Kasumi-1 (cell line): Measurements from ENCODE around the gene ITPR3.
A peak's percentile ranks its signal among the peaks of the same experiment; 100 is the strongest.

Experiments used
- DNase-seq, 2 experiments: peaks; one replicate each; lab custom pipeline; 2025; lab: John Stamatoyannopoulos, UW

Gene ITPR3

DNA sequence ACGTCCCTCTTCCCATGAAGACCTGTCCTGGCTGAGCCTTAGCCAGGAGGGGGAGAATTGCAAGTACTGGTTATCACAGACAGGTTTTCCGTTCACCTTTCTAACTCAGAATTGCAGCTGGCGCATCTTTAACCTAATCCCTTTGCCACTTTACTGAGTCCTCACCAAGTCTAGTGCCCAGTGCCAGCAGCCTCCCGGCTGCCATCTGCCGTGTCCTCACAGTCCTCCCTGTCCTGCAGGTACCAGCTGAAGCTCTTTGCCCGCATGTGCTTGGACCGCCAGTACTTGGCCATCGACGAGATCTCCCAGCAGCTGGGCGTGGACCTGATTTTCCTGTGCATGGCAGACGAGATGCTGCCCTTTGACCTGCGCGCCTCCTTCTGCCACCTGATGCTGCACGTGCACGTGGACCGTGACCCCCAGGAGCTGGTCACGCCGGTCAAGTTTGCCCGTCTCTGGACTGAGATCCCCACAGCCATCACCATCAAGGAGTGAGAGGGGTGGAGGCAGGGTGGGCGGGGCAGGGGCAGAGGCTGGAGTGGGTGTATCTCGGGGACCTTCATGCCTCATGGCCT is 49.1 kb downstream of the ITPR3 start:
- DNase-seq: no peak

DNA sequence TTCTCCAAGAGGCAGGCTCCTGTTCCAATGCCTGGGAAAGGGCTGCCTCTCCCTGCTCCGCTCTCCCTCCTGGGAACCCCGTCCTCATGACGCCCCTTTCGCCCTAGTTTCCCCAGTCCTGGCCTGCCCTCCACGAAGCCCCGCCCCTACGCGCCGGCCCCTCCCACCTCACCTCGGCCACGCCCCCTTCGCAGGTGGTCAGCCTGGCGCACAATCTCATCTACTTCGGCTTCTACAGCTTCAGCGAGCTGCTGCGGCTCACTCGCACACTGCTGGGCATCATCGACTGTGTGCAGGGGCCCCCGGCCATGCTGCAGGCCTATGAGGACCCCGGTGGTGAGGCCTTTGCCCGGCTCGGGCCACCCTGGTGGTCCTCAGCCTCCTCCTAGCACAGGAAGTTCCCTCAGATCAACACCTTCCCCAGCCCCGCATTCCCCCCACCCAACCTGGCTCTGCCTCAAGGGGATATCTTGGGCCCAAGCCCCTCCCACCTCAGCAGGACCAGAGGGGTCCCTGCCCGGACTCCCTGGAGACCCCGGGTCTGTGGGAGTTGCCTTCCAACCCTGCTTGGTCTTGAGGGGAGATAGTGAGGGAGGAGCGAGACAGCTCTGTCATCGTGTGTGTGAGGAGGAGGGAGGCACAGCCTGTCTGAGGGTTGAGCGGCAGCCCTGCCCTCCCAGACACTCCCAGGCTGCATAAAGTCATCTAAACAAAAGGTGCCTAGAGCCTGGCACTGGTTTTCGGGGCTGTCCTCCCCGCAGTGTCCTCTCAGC is 50.0 kb downstream of the ITPR3 start:
- DNase-seq: no peak

DNA sequence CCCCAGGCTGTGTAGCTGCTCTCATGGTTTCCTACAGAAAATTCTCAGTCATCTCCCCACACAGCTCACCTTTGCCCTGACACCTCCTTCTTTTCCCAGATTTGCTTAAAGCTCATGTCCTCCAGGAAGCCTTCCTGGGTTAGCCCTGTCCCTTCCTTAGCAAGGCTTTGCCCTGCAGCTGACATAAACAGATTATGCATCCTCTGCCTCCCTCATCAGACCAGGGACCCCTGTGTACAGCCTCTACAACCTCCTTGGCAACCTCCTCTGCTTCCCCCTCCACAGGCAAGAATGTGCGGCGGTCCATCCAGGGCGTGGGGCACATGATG is 50.6 kb downstream of the ITPR3 start:
- DNase-seq: no peak

DNA sequence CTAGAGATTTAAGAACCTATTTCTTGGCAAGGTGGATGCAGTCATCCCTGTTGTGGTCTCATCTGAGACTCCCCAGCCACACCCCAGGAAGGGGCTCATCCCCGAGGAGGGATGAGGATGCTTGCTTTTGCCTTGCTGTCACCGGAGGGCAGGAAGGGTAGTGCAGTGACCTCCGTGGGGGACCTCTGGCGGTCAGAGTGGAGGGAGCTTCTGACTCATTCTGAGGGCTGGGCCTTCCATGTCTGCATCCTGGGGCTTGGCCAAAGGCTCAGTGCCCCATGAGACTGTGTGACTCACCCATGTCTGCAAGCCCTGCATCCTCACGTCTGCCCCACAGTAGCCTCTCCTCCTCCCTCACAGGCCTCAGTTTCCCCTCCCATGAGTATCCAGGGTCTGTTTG is 51.7 kb downstream of the ITPR3 start:
- peak in 1 of 2 experiments; percentile 19 for DNase-seq

DNA sequence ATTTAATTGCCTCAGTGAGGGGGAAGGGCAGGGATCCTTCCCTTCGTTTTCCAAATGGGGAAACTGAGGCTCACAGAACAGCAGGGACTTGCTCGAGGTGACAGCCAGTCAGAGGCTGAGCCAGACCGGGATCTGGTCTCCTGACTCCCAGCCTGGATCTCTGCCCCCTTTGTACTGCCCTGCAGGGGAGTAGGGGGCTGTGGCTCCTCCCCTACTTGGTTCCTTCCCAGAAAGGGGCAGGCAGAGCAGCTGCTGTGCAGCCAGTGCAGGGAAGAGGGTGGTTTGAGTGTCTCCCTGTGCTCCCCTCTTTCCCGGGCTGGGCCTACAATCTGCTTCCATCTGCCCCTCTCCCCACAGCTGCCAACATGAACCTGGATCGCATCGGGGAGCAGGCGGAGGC is 52.7 kb downstream of the ITPR3 start:
- no peak for DNase-seq

DNA sequence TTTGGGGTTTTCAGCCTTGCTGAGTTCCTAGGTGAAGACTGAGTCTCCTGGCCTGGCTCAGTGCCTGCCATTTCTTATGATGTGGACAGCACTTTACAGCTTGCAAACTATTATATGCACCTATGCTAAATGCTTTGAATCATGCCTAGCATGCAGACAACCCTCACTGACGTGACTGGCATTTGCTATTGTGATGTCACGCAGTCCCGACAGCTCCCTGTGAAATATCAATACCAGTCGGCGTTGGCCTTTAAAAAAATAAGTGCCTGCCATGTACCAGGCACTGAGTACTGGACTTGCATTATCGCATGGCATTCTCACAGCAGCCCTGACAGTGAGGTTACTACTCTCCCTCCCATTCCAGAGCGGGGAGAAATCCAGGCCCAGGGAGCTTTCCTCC is 54.8 kb downstream of the ITPR3 start:
- DNase-seq: no peak

DNA sequence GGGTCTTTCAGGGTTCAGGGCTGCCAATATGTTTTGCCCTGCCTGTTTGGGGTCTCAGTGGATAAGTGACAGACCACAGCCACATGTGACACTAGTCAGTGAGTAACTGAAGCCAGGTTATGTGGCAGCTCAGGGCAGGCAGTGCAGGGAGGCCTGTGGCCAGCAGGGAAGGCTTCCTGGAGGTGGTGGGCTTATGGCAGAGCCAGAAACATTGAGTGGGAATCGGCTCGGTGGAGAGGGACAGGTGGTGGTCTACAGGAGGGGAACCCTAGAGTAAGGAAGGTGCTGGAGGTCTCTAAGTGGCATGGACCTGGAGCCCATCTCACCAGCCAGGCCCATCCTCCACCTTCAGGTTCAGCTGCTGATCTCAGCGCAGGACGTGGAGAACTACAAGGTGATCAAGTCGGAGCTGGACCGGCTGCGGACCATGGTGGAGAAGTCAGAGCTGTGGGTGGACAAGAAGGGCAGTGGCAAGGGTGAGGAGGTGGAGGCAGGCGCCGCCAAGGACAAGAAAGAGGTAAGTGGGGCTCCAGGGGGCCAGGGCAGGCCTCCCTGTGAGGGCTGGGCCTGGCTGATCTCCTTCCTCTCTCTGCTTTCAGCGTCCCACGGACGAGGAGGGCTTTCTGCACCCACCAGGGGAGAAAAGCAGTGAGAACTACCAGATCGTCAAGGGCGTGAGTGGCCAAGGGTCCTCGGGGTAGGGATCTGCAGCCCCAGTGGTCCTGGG is 55.5 kb downstream of the ITPR3 start:
- no peak for DNase-seq

DNA sequence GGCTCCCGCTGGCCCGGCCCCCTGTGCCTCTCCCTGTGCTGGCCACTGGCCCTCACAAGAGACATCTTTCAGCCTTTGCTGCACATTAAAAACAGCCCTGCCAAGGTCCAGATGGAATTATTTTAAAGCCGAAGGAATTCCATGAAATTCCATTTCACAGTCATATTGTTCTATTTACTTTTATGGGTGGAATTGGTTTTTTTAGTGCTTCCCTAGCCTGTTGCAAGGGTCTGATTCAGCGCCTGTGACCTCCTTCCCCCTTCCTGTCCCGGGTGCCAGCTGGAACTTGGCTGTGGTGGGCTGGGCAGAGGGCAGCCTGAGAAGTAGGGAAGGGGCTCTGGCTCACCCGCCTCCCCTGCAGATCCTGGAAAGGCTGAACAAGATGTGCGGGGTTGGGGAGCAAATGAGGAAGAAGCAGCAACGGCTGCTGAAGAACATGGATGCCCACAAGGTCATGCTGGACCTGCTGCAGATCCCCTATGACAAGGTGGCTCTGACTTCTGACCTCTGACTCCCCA is 56.1 kb downstream of the ITPR3 start:
- no peak for DNase-seq

DNA sequence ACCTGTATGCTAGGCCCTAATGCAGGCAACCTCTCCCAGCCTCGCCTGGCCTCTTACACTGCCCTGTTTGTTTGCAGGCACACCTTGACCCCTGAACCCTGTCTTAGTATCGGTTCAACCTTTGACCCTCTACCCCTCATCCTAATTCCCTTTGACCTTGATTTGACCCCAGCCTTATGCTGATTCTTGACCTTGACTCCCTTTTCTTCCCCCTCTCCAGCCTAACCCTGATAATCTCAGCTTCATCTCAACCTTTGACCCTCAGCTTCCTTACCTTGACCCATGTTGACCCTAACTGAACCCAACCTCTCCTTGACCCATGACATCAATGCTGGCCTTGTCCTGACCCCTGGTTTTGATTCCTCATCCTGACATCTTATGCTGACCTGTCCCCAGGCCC is 56.6 kb downstream of the ITPR3 start:
- DNase-seq: no peak

DNA sequence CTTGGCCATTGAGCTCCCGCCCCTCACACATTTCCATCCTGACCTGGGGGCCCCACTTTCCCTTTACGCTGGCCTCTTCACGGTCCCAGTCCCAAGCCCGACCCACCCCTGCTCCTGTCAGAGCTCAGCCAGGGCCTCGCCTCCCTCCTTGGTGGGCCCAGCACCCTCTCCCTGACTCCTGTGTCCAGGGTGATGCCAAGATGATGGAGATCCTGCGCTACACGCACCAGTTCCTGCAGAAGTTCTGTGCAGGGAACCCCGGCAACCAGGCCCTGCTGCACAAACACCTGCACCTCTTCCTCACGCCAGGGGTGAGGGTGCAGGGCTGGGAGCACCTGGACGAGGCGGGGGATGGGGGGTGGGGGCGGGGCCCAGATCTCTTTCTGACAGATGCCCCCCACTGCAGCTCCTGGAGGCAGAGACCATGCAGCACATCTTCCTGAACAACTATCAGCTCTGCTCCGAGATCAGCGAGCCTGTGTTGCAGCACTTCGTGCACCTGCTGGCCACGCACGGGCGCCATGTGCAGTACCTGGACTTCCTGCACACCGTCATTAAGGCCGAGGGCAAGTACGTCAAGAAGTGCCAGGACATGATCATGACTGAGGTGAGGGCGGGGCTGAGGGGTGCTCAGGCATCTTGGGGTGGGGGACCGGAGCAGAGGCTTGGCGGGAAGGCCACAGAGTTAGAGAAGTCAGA is 57.3 kb downstream of the ITPR3 start:
- no peak for DNase-seq

DNA sequence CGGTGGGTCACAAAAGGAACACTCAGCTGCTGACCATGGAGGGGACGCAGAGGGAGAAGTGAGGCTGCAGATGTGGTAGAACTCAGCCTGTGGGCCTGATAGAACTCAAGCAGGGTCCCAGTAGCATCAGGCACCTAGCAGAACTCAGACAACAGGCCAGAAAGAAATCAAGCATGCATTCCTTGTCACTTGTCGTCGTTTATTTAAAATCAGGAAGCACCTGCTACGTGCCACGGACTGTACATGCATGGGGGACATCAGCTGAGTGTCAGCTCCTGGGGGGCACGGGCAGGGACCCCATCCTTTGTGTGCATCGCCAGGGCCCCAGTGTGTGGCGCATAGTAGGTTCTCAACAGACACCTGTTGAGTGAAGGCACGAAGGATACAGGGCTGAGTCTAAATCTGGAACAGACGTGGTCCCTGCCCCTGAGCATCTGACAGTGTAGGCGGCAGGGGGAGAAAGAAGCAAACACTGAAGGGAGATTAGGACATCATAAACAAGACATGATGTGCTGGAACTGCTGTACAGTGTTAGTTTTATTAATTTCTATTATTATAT is 57.9 kb downstream of the ITPR3 start:
- DNase-seq: no peak

DNA sequence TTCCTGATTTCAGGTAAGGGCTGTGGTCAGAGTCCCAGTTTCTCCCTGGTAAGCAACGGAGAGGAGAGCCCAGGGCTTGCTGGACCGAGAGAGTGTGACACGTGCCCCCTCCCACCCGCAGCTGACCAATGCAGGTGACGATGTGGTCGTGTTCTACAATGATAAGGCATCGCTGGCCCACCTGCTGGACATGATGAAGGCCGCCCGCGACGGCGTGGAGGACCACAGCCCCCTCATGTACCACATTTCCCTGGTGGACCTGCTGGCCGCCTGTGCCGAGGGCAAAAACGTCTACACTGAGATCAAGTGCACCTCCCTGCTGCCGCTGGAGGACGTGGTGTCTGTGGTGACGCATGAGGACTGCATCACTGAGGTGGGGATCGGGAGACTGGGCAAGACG is 58.6 kb downstream of the ITPR3 start:
- DNase-seq: no peak

DNA sequence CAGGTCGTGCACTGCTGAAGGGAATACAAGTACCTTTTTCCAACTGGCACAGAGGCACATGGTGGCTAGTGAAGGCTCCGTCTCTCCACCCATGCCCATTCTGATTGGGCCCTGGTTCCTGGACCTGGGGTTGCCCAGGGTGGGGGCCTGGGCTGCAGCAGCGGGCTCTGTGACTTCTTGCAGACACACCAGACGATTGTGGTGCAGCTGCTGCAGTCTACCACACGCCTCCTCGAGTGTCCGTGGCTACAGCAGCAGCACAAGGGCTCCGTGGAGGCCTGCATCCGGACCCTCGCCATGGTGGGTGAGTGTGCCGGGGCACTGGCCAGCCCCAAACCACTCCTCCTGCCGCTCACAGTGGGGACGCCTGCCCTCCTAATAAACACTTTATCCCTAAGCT is 61.2 kb downstream of the ITPR3 start:
- DNase-seq: no peak

DNA sequence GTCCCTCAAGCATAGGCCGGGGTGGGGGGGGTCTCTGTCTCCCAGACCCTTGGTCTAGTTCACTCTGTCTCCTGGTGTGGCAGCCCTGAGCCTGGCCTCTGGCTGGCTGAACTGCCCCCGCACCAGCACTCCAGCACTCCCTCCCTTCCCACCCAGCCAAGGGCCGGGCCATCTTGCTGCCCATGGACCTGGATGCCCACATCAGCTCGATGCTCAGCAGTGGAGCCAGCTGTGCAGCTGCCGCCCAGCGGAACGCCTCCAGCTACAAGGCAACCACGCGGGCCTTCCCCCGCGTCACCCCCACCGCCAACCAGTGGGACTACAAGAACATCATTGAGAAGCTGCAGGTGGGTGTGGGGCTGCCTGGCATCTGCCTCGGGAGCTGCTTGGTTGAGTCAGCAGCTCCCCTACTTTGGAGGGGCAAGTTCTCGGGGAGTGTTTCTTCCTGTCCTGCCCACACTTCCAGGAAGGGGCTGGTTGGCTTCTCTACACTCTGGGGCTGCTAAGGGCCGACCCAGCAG is 62.0 kb downstream of the ITPR3 start:
- peak in 1 of 2 experiments; percentile 11 for DNase-seq

DNA sequence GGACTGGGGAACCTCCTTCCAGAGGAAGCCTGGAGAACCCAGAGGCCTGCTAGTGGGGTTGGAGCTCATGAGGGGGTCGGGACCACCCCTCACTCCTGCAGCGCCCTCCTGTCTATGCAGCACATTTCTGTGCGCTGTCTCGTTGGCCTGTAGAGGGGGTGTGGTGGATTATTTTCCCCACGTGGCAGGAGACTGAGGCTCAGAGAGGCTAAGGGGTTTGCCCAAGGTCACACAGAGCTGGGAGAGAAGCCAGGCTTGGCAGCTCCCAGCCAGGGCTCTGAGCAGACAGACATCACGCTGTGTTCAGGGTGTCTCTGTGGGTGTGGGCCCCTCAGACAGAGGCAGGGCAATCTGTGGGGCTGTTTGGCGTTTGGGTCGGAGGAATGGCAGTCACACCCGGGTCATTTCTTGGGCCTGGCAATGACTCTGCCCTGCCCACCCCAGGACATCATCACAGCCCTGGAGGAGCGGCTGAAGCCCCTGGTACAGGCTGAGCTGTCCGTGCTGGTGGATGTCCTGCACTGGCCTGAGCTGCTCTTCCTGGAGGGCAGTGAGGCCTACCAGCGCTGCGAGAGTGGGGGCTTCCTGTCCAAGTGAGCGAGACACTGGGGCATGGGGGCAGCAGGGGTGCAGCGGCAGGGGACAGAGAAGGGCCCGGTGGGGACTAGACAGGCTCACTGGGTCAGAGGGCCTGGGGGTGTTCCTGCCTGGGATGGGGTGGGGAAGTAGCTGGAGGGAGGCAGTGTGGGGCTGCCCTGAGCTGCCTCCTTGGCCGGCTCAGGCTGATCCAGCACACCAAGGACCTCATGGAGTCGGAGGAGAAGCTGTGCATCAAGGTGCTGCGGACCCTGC is 62.7 kb downstream of the ITPR3 start:
- no peak for DNase-seq

DNA sequence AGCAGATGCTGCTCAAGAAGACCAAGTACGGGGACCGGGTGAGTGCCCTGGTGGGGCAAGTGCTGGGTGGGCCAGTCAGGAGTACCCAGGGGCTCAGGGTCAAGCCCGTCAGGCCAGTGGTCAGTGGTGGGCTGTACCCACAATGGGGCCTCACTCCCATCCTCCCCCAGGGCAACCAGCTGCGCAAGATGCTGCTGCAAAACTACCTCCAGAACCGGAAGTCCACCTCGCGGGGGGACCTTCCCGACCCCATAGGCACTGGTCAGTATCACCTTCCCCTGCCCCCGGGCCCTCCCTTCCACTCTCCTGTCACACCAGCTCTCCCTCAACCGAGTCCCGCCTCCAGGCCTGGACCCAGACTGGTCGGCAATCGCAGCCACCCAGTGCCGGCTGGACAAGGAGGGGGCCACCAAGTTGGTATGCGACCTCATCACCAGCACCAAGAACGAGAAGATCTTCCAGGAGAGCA is 63.3 kb downstream of the ITPR3 start:
- no peak for DNase-seq

DNA sequence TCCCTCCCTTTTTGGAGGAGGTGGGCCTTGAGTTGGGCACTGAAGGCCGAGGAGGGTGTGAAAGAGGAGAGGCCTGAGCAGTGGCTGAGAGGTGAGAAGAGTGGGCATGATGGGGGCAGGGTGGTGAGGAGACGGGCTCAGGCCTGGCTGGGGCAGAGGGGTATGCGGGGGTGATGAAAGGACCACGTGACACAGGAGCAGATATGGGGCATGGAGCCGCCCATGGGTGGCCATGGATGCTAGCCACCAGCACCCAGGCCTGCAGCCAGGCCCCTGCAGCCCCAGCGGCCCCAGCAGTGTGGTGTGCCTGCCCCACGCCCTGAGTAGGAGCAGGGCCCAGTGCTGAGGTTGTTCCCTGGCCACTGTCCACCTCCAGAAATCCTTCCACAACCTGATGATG is 63.9 kb downstream of the ITPR3 start:
- DNase-seq: no peak

DNA sequence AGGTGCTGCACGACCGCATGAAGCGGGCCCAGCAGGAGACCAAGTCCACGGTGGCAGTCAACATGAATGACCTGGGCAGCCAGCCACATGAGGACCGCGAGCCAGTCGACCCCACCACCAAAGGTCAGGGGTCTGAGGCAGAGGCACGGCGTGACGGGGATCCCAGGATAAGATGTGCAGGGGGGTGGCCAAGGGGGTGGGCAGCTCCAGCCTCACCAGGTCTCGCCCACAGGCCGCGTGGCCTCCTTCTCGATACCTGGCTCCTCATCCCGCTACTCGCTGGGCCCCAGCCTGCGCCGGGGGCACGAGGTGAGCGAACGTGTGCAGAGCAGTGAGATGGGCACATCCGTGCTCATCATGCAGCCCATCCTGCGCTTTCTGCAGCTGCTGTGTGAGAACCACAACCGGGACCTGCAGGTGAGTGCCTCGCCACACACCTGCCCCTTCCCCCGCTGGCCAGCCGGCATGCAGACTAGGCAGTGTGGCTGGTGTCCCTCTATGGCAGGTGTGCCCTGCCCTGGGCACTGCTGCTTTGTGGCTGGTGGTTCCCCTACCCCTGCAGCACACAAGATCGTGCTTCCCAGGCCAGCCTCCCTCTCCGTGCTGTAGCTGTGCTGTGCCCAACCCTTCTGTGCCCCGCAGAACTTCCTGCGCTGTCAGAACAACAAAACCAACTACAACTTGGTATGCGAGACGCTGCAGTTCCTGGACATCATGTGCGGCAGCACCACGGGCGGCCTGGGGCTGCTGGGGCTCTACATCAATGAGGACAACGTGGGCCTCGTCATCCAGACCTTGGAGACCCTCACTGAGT is 64.5 kb downstream of the ITPR3 start:
- DNase-seq: no peak

DNA sequence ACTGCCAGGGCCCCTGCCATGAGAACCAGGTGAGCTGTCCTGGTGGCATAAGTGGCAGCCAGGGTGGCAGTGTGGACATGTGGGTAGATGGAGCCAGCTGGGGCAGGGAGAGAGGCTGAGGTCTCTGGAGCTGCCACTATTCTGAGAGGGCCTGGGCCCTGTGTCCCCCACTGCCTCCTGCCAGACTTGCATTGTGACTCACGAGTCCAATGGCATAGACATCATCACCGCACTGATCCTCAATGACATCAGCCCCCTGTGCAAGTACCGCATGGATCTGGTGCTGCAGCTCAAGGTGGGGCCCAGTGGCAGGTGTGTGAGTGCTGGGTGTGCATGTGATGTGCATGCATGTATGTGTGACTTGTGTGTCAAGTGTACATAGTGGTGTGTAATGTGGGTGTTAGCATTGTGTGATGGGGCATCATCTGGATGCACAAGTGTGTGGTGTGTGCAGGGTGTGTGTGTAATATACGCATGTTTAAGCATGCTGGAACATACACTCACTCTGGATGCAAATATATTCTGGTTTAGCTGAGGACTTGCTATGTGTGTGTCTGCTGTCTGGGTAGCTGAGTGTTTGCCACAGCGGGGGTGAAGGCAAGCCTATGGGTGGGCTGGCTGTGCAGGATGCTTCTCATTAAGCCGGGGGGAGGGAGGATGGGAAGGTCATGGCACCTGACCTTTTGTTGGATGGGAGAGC is 65.3 kb downstream of the ITPR3 start:
- no peak for DNase-seq
